Activated CD4-positive, alpha-beta T cell treated with anti-CD3 and anti-CD28 coated beads for 4 hours (primary cell): ENCODE results near the gene LAMB4.

ENCODE experiments used
- DNase-seq, 2 donors: peaks; one replicate each; pipeline ENCODE4 v3.0.0-alpha.2; 2020

LAMB4 gene

DNA sequence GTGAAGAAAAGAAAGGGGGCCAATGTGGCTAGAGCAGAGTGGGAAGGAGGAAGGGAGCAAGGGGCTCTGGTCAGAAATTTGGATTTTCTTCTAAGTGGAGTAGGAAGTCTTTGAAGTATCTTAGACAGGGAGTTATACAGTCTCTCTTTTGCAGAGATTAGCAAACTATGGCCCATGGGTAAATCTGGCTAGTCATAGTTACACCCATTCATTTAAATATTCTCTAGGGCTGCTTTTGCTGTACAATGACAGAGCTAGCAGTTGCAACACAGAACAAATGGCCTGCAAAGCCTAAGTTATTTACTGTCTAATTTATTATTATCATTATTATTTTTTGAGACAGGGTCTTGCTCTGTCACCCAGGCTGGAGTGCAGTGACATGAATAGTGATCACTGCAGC, 10.5 kb upstream of the LAMB4 start:
- DNase-seq = no peak

DNA sequence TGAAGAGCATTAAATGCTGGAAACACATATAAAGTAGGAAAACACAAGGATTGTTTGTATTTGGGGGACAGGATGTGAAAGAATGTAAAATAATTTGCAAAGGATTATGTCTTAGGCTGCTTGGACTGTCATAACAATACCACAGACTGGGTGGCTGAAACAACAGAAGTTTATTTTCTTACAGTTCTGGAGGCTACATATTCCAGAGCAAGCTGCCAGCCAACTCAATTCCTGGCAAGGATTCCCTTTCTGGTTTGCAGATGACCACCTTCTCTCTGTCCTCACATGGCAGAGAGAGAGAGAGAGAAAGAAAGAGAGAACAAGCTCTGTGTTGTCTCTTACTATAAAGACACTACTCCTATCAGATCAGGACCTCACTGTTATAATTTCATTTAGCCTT, 8.8 kb upstream of the LAMB4 start:
- no peak for DNase-seq

DNA sequence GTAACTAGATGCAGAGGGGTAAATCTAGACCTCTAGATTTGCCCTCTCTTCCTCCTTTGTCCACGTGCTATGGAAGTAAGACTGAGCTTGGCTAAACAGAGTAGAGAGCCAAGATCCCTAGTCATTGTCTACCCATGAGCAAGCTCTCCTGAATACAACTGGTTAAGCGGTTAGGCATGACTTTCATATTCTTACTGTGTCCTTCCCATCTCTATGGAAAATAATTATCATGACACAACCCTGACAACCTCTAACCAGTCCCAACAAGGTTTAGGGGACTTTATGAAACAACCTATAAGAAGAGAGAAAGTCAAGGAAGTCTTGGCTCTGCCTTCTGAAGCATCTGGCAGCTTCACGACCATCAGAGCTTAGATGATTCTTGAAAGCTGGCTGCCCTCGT, 7.8 kb upstream of the LAMB4 start:
- DNase-seq = no peak

DNA sequence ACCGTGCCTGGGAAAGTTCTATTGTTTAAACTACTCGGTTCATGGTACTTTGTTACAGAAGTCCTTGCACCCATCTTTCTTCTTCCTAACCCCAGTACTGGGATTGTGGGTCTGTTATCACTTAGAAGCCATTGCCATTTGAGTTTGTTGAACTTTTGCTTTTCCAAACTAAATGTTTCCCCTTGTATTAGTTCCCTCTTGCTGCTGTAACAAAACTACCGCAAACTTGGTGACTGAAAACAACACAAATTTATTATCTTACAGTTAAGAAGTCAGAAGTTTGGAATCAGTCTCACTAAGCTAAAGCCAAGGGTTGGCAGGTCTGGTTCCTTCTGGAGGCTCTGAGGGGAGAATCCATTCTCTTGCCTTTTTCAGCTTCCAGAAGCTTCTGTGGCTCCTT, 6.9 kb upstream of the LAMB4 start:
- no peak for DNase-seq

DNA sequence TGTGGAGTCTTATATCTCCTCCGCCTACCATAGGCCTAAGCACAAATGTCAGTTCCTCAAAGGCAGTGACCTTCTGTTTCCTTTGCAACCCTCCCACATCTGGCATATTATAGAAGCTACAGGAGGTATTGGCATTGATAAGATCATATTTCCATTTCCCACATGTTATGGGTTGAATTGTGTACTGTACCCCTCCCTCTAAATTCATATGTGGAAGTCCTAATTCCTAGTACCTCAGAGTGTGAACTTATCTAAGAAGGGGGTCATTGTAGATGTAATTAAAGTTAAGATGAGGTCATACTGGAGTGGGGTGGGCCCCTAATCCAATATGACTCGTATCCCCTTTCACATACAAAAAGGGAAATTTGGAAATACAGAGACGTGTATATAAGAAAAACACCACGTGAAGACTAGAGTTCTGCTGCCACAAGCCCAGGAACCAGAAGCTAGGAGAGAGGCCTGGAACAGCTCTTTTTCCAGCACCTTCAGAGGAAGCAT, 6.1 kb upstream of the LAMB4 start:
- no peak for DNase-seq

DNA sequence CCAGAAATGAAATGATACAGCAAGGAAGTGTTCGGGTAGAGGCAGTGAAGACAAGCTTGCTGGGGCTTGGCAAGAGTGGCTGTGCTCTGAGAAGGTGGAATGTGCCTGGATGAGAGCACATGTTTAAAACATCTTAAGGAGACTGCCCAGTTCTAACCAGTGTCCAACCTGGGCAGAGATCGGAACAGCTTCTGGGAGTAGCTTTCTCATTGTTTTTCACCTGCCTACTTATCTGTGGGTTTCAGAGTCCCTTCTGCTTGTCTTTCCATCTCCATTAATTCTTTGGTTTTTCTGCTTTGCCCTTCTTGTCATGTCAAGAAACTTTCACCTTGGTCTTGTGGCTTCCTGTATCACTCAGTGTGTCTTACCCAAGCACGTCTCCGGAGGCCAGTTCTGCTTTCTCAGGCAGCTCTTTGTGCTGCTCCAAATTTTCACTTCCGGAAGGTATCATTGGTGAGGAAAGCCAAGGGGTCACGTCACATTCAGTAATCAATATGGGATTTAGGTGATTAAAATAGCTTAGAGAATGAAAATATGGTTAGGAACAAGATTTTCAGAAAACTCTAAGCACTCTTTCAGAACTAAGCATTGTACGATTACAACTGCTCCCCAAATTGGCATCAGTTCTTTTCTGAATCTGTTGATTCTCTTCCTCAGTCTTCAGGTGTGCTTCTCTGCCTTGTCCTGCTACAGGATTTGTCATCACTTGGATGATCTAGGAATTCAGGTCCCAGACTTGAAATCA, 5.5 kb upstream of the LAMB4 start:
- DNase-seq = no peak

DNA sequence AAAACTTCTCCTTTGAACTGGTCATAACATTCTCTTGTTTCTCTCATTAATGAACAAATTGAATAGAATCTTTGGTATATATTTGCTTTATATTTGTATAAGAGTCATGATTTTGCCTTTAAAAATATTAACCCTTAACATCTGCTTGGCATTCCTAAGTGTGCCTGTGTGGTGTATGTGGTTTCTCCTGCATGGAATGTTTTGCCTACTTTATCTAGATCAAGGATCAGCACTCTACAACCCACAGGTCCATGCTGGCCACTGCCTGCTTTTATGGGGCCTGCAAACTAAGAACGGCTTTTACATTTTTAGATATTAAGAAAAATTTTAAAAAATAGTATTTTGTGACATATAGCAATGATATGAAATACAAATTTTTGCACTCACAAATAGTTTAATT, 4.3 kb upstream of the LAMB4 start:
- no peak for DNase-seq

DNA sequence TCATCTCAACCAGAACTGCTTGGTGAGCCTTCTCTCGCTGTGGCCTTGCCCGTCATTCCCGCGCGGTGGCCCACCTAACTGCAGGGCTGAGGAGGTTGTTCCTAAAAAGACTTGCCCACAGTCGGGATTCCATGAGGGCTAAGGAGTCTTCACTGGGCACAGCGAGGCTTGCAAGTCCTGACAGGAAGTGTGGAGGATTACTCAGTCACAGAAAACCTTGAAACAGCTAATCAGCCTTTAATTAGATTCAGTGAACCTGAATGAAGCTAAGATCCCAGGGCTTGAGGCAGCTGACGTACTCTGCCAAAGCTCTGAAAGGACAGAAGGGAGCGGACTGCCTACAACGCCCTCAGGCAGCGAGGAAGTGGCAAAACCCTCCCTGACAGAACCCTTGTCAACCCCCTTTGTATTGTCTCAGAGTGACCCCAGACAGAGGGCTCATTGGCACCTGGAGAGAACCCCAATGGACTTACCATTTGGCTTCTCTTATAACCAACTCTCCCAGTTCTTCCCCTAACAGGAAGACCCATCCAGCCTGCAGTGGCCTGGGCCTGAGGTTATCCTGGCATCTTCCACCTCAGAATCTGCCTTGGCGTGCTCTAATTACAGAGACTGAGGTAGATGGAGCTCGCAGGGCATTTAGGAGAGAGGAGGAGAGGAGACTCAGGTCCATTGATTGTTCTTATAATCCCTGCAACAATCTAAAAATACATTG, 2.5 kb upstream of the LAMB4 start:
- DNase-seq = no peak

DNA sequence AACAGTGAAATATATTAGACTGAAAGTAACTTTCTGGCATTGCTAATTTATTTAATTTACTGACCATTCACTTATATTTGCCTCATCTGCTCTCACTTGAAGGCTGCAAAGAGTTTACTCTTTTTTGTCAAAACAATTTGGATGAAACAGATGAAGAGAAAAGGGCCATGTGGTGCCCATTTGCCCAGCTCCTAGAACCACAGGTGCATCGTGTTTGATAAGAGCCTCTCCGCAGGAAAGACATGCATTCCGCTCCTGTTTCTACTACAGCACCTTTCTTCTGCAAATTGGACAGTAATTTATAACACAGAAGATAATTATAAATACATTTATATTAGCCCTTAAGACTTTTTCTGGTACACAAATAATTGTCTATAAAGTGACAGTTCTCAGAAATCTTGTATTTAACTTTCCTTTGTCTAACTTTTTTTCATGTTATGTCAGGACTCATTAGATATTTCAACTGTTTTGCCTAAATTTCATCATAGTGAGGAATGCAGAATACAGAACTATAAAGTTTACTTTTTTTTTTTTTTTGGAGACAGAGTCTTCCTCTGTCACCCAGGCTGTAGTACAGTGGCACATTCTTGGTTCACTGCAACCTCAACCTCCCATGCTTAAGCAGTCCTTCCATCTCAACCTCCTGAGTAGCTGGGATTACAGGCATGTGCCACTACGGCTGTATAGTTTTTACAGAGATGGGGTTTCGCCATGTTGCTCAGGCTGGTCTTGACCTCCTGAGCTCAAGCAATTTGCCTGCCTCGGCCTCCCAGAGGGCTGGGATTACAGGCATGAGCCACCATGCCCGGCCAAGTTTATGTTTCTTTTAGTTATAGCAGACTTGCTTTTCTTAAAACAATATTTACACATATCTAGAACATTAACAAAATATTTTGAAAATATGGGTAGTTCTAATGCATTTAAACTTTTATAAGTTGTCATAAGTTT, 869 bp downstream of the LAMB4 start:
- DNase-seq = no peak

DNA sequence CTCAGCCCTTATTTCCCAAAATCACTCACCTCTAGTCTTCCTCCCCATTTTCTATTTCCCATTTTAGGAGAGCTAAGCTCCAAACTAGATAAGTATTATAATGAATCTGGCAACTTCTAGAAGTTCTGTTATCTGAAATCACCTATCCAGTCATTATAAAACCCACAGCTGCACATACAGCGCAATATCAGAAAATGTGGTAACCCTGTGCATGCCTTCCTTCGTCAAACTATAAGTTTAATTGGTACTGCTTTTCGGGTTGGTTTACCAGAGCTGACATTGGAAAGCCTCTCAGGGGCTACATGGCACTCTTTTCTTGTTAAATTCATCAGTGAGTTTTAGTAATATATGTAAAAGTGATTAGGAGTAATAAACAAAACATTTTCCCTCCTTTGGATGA, 1.6 kb downstream of the LAMB4 start:
- no peak for DNase-seq

DNA sequence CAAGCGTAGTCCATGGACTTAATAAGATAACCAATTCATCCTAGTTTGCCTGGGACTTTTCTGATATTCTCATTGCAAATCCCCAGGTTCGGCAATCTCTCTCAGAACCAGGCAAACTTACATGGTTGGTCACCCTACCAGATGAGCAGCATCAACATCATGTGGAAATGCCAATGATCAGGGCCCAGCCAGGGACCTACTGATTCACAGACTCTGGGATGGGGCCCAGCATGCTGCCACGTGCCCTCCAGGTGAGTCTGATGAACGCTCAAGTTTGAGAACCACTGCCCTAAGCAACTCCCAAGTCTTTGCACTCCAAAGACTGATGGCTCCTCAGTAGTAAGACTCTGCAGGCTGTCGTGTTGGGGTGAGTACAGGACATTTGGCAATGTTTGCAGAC, 2.7 kb downstream of the LAMB4 start:
- no peak for DNase-seq

DNA sequence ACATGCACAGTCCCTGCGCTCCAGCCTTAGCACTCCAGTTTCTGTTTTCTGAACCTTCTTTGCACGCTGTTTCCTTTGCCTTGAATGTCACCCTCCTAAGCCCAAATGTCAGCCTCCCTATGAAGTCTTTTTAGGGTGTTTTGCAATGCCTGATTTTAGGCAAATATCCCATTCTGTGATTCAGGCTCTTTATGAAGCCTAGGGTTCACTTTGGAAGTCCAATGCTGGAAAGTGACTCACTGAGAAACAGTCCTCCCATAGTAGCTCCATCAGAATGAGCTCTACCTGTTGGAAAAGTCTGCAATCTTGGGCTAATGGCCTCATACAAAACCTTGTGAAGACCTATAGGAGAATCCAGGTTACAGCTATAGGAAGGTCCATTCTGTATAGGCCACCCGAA, 5.3 kb downstream of the LAMB4 start:
- DNase-seq = no peak

DNA sequence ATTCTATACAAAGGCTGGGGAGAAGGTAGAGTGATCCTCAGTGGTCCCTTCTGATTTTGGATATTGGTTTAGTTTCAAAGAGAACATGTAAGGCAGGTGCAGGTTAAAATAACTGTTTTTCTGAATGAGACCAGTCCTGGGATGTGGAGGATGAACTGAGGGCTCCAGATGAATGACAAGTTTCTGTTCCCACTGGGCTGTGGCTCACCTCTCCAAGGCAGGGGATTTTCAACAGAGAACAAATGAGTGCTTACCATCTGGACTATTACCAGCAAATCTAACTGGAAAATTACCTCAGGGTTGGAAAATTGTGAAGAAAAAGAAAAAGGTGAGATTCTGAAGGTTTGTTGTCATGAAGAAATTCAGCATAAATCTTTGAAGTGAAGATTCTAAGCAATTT, 8.0 kb downstream of the LAMB4 start:
- no peak for DNase-seq

DNA sequence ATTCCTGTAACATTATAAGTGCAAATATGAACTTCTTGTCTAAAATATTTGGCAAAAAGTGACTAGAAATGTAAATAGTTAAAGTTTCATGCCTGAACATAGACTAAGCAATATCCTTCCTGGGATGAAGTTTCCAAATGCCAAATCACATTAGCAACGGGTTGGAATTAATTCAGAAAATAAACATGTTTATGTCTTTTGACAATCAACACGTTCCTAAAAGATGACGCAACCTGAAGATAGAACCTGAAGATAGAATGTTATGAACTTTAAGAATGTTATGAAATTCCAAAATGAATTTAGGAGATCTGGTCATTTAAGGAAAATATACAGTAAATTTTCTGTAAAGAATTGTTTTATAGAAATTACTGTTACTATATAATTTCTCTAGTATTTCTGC, 9.2 kb downstream of the LAMB4 start:
- DNase-seq = no peak

DNA sequence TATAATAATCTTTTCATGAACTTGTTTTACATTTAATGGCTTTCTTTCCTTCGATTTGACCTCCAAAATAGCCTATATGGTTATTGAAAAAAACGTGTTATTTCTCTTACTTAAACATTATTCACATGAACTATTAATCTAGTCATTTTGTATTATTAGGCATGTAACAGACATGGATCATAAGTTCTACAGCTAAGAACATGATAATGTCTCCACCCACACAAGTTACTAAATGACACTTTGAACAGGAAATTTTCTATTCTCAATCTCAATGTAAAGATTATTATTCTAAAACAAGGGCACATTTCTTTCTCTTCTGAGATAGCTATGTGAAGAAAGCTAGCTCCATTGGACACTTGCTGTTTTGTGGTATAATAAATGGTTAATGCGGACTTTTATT, 10.0 kb downstream of the LAMB4 start:
- DNase-seq = no peak

DNA sequence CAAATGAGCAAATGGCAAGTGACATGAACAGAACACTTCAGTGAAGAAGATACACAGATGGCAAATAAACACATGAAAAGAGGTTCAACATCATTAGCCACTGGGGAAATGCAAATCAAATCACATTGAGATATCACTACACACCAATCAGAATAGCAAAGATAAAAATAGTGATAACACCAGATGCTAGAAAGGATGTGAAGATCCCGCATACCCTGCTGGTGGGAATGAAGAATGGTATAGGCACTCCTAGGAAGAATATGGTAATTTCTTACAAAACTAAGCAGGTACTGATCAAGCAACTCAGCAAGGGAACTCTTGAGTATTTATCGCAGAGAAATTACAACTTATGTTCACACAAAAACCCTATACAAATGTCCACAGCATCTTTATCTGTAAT, 11.2 kb downstream of the LAMB4 start:
- DNase-seq = no peak

DNA sequence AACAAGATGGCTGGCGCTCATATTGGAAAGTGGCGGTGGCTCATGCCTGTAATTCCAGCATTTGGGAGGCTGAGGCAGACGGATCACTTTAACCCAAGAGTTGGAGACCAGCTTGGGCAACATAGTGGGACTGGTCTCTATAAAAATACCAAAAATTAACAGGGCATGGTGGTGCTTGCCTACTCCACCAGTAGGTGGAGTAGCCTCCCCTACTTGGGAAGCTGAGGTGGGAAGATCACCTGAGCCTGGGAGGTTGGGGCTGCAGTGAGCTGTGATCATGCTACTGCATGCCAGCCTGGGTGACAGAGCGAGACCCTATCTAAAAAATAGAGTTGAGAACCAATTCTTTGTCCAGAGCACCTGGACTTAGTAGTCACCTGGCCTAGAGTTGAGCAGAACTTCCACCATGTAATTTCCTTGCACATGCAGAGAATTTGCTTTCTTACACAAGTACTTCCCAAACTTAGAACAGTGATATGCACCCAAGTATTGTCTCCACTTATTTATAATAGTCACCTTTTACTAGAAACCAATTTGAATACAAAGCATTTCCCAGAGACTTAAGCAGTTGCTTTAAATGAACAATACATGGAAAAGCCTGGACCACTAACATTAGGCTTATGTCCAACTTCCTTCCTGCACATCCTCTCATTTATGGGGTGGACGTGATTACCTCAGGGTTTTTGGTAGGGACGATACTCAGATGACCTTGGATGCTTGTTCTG, 15.9 kb downstream of the LAMB4 start:
- no peak for DNase-seq

DNA sequence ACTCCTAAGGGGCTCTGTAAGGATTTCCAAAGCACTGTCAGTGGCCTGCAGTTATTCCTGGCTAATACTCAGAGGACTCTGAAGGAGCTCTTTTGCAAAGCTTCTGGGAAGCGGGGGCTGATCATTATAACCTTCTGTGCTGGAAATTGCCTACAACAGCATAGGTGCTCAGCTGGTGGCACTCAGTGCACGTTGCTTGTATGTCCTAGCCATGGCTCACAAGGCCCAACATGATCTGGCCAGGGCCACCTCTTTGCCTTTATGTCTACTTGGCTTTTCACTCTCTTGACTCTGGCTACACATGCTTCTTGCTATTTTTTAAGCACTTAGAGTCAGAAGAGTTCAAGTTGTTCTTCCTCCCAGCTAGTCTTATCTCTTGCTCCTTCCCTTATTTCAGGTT, 17.5 kb downstream of the LAMB4 start:
- no peak for DNase-seq

DNA sequence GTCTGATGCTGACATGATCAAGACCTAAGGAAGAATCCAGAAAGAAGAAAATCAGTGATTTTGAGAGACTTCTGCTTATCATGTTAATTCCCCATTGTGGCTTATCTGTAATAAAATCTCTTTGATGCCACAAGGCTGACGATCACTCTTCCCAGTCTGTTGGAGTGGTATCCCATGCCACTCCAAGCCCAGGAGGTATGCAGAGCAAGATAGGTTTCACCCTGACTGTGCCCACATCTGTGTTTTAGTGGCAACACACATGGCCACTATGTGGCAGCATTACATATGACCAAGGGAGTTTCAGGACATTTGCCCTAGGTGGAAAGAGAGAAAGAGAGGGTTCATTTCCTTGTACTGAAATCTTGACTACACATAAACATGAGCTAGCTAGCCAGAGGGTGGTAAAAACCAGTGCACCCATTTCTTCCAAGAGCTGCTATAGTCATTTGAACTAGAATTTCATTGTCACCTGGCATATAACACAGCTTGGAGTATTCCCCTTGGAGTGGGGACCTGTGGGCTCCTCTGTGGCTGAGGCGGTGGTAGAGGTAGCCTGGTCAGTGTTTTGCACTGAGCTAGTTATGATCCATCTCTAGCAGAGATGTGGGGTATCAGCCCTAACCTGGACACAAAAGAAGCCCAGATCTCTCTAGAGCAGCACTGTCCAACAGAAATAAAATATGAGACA, 20.8 kb downstream of the LAMB4 start:
- no peak for DNase-seq

DNA sequence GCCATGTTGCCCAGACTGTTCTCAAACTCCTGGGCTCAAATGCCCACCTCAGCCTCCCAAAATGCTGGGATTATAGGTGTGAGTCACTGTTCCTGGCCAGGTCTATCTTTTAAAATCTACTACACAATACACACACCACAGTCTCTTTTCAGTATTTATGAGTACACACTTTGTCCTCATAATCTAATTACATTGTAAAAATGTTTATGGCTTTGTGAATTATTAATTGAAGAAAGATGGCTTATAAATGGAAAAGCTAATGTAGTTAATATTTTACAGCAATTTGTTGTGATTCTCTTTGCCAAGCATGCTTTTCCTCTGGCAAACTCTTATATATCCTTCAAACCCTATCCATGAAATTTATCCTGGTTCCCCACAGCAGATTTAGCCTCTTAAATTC, 22.0 kb downstream of the LAMB4 start:
- DNase-seq = no peak

DNA sequence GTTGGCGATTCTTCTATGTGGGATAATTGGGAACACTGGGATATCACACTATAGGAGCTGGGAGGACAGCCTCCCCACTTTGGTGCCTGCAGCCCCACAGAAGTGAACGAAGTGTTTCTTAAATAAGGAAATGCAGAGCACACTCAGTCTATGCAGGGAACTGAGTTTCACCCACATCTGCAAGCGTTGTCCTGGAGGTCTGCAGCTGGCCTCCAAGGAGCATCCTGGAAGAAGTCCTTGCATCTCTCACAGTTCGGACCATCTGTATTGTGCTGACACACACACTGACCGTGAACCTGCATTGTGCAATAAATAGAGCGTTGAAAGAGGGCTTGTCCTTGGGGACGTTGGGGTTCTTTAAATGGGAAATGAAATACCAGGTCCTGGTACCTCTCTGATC, 25.8 kb downstream of the LAMB4 start:
- DNase-seq = no peak
